Astrocyte (in vitro differentiated cells and primary cell): ENCODE data around the gene LRRC26. TPM values are rescaled to one million over a fixed set of nuclear protein-coding genes. Genes with fewer than 3 reads are reported as not detected.

Experiments
- DNase-seq: peaks from one replicate; pipeline ENCODE4 v3.0.0-alpha.2; 2010; ENCODE audit warnings: low read depth
- FAIRE-seq: peaks from 2 replicates; lab custom pipeline; 2011; peaks lifted over from hg19 to GRCh38; lab: Jason Lieb, UNC
- H2AFZ ChIP-seq: 2 replicates; pipeline ENCODE4 v1.6.0; 2012; ENCODE audit warnings: low read depth, low read length, inconsistent platforms
- H3K27ac ChIP-seq: 2 replicates; pipeline ENCODE4 v1.5.1; 2011; ENCODE audit warnings: low read depth, low read length, inconsistent platforms
- H3K27me3 ChIP-seq: 2 replicates; pipeline ENCODE4 v1.6.0; 2011; ENCODE audit warnings: low read length, inconsistent platforms; ENCODE audit not compliant: insufficient read depth
- H3K36me3 ChIP-seq: 2 replicates; pipeline ENCODE4 v1.5.1; 2011; ENCODE audit warnings: low read length, inconsistent platforms; ENCODE audit not compliant: insufficient read depth
- H3K4me1 ChIP-seq: 2 replicates; pipeline ENCODE4 v1.5.1; 2011; ENCODE audit warnings: low read length, inconsistent platforms; ENCODE audit not compliant: insufficient read depth
- H3K4me2 ChIP-seq: 2 replicates; pipeline ENCODE4 v1.6.0; 2012; ENCODE audit warnings: low read length, inconsistent platforms
- H3K4me3 ChIP-seq: 2 replicates; pipeline ENCODE4 v1.5.1; 2011; ENCODE audit warnings: low read depth, mild to moderate bottlenecking, low read length, inconsistent platforms; ENCODE audit not compliant: insufficient read depth
- H3K79me2 ChIP-seq: 2 replicates; pipeline ENCODE4 v1.6.0; 2012; ENCODE audit warnings: mild to moderate bottlenecking, low read length, inconsistent platforms; ENCODE audit not compliant: insufficient read depth
- H3K9ac ChIP-seq: 2 replicates; pipeline ENCODE4 v1.6.0; 2012; ENCODE audit warnings: mild to moderate bottlenecking, low read length, inconsistent platforms
- H3K9me3 ChIP-seq: 2 replicates; pipeline ENCODE4 v1.5.1; 2012; ENCODE audit warnings: low read depth, mild to moderate bottlenecking, low read length, inconsistent platforms; ENCODE audit not compliant: insufficient read depth
- H4K20me1 ChIP-seq: 2 replicates; pipeline ENCODE4 v1.6.0; 2012; ENCODE audit warnings: low read length, inconsistent platforms; ENCODE audit not compliant: insufficient read depth
- H3K27ac Mint-ChIP-seq: one replicate; pipeline ENCODE4 v1.8.0; 2021; ENCODE audit warnings: mild to moderate bottlenecking, mixed read lengths; ENCODE audit not compliant: unreplicated experiment
- H3K27me3 Mint-ChIP-seq: one replicate; pipeline ENCODE4 v1.8.0; 2021; ENCODE audit warnings: low read depth, mixed read lengths; ENCODE audit not compliant: unreplicated experiment
- H3K36me3 Mint-ChIP-seq: one replicate; pipeline ENCODE4 v1.8.0; 2021; ENCODE audit warnings: low read depth, mixed read lengths; ENCODE audit not compliant: unreplicated experiment
- H3K4me1 Mint-ChIP-seq: one replicate; pipeline ENCODE4 v1.8.0; 2021; ENCODE audit warnings: low read depth, mixed read lengths; ENCODE audit not compliant: unreplicated experiment
- H3K4me3 Mint-ChIP-seq: one replicate; pipeline ENCODE4 v1.8.0; 2021; ENCODE audit warnings: mild to moderate bottlenecking, moderate library complexity, mixed read lengths; ENCODE audit not compliant: unreplicated experiment
- H3K9me3 Mint-ChIP-seq: one replicate; pipeline ENCODE4 v1.8.0; 2021; ENCODE audit warnings: mild to moderate bottlenecking, mixed read lengths; ENCODE audit not compliant: unreplicated experiment
- CTCF ChIP-seq: IDR thresholded peaks from 2 replicates; pipeline ENCODE4 v1.5.1; 2011; ENCODE audit warnings: low read depth, mild to moderate bottlenecking, inconsistent platforms, low read length, moderate library complexity; ENCODE audit not compliant: insufficient read depth
- EZH2 ChIP-seq: IDR thresholded peaks from 2 replicates; pipeline ENCODE4 v1.6.1; 2012; ENCODE audit warnings: mild to moderate bottlenecking, low read length, inconsistent platforms; ENCODE audit not compliant: insufficient read depth
- total RNA-seq: library from RNA; stranded (reverse); gene quantifications from 2 replicates; pipeline ENCODE4 v1.2.1, GENCODE V29; 2021

Gene LRRC26
- total RNA-seq, 1 donor from 2014 or later: not detected

GRCh38 chr9:137158625-137159024, 11.2 kb downstream of the LRRC26 start:
- Histone ChIP-seq H3K27me3 (peaks cover 30% of the 10 kb centered on the region), H3K4me1 (peaks cover 4% of the 10 kb centered on the region), H3K9ac (no peak overlapping the region), H3K27ac (no peak overlapping the region), H3K9me3 (no peaks in the 10 kb centered on the region), H3K36me3 (no peaks in the 10 kb centered on the region), H4K20me1 (no peaks in the 10 kb centered on the region), H3K79me2 (no peaks in the 10 kb centered on the region), H2AFZ (no peak overlapping the region), H3K4me3 (no peak overlapping the region), H3K4me2 (no peak overlapping the region)
- DNase-seq (no peak), FAIRE-seq (no peak)
- Mint-ChIP-seq H3K27ac (no peak overlapping the region), H3K4me1 (peaks cover 2% of the 10 kb centered on the region), H3K4me3 (no peak overlapping the region), H3K36me3 (no peaks in the 10 kb centered on the region), H3K9me3 (no peaks in the 10 kb centered on the region), H3K27me3 (peaks cover 65% of the 10 kb centered on the region)
- TF ChIP-seq EZH2 (no peak), CTCF (no peak)

- no peaks in the 10 kb centered on the region for H3K9me3 Mint-ChIP-seq
- peaks cover 24% of the 10 kb centered on the region for H3K27me3 ChIP-seq
- no peak overlapping the region for H3K4me3 Mint-ChIP-seq
Observed at GRCh38 chr9:137157618-137158415, 12.0 kb downstream of the LRRC26 start.

More at GRCh38 chr9:137157618-137158415, 12.0 kb downstream of the LRRC26 start:
- Histone ChIP-seq H3K9ac (no peak overlapping the region), H3K4me1 (peaks cover 4% of the 10 kb centered on the region), H3K4me2 (no peak overlapping the region), H3K9me3 (no peaks in the 10 kb centered on the region), H3K4me3 (no peak overlapping the region), H3K79me2 (no peaks in the 10 kb centered on the region), H3K36me3 (no peaks in the 10 kb centered on the region), H2AFZ (no peak overlapping the region), H3K27ac (no peak overlapping the region), H4K20me1 (no peaks in the 10 kb centered on the region)
- H3K27ac Mint-ChIP-seq: no peak overlapping the region
- peaks cover 59% of the 10 kb centered on the region for H3K27me3 Mint-ChIP-seq
- TF ChIP-seq CTCF: no peak
- TF ChIP-seq EZH2: no peak
- peaks cover 2% of the 10 kb centered on the region for H3K4me1 Mint-ChIP-seq
- no peak for DNase-seq
- no peaks in the 10 kb centered on the region for H3K36me3 Mint-ChIP-seq
- FAIRE-seq: no peak
